Fibroblast of skin of abdomen (primary cell): ENCODE data around the gene NFIC. TPM values are rescaled to one million over a fixed set of nuclear protein-coding genes. Genes with fewer than 3 reads are reported as not detected.
A peak's percentile ranks its signal among the peaks of the same experiment; 100 is the strongest.
"Not testable (repeated sequence)": the region's sequence is repeated elsewhere in the genome, so short reads cannot be mapped to it uniquely, and the experiment has no call there.

Experiments used
- DNase-seq: peaks from one replicate; pipeline ENCODE4 v3.0.0-alpha.2; 2013
- polyA plus RNA-seq, 2 experiments: library from polyadenylated mRNA; unstranded; fragments of 120-200 nt; gene quantifications; one replicate each; pipeline ENCODE4 v1.2.1, GENCODE V29; 2013; ENCODE audit not compliant: insufficient read length in 2 of 2

The NFIC gene
- 110 TPM for polyA plus RNA-seq (2013, experiment 1 of 2; ENCODE audit: insufficient read length)
- 101 TPM for polyA plus RNA-seq (2013, experiment 2 of 2; ENCODE audit: insufficient read length)

DNA sequence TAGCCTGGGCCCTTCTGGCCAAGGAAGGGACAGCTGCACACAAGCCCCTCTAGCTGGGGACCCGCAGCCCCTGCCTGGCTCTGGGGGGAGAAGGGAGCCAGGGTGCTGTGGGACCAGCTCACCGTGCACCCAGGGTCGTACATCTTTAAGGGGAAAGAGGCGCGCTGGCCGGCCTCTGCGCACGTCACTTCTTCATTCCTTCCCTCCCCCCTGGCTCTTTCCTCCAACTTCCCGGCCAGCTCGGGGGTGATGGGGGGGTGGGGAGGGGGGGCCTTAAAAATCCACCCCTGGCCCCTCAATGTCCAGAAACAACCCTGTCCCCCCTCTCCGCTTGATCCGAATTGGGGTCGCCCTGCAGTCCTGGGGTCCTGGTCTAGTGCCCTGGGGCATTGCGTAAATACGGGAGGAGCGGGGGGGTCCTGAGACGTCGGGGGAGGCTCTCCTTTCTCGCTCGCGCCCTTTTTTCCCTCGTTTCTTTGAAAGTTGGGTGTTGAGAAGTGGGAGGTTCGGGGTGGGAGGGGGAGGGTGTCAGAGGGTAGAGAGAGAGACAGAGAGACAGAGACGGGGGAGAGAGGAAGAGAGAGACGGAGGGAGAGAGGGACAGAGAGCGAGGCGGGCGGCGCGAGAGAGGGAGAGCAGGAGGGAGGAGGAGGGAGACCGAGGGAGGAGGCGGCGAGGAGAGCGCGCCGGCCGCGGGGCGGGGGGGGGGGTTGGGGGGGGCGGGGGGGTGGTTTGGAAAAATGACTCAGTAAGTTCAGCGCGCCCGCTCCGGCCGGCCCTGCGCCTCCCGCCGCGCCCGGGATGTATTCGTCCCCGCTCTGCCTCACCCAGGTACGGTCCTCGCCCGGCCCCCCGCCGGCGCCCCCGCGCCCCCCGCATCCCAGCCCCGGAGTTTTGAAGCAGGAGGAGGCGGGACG lies at the start of gene NFIC:
TSS of gene NFIC (plus strand) at position 748 of the 917 bp plus-strand sequence. CDS start at position 802, 54 bp downstream.
- peak; percentile 90 for DNase-seq

DNA sequence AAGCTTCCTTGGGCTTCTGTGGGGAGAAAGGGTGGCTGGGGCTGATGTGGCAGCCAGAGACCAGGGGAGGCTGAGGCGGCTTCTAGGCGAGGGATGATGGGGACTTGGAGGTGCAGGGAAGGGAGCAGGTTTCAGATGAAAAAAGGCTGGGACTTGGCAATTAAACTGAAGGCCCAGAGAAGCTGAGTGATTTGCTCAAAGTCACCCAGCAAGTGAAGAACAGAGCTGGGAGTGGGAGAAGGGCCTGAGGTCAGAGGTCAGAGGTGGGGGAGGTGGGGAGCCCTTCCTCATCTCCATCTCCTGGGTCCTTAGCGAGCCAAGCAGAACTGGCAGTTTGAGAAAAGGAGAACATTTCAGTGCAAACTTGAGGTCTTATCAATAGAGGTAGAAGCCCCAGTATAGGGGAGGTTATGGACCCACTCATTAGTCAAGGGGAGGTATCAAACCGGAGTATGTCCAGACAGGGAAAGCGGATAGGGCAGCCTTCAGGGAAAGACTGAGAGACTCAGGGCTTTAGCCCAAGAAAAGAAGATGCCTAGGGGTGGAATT lies 49.6 kb upstream of the NFIC start:
- DNase-seq: no peak

DNA sequence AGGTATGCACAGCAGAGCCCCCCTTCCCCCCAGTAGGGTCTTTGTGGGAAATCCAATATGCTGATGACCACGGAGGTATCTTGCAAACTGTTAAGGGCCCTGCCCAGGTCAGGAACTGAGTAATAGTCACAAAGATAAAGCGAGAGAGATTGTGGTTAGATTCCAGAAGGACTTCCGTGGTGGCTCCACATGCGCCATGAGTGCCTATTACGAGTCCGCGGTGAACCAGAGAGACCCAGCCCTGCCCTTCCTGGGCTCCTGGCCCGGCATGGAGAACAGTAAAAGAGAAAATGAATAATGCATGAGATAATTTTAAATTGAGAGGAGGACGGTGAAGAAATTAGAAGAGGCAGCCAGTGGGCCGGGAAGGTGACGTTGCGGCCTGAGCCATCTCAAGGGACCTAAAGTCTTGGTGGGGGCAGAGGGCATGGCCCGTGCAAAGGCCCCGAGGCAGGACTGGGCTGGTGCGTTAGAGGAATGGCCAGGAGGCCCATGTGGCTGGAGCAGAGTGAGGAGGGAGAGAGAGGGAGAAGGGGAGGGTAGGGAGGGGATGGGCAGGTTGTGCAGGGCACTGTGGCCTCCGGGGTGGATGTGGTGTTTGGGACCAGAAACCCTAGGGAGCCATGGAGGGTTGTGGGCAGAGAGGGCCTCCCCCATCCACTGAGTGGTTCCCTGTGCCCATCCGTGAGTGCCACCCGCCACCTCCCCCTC lies 46.6 kb upstream of the NFIC start:
- DNase-seq: no peak

DNA sequence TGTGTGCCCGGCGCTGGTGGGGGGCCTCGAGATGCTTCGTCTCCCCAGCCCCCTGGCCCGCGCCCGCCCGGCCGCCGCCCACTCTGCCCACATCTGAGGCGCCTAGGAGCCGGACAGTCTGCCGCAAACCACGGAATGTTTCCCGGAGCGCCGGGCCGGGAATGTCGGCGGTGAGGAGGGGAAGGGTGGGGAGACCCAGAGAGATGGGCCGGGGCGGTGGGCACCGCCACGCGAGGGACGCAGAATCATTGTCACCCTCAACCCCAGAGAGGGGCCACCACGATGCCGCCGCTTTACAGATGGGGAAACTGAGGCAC lies 46.1 kb upstream of the NFIC start:
- DNase-seq: no peak

DNA sequence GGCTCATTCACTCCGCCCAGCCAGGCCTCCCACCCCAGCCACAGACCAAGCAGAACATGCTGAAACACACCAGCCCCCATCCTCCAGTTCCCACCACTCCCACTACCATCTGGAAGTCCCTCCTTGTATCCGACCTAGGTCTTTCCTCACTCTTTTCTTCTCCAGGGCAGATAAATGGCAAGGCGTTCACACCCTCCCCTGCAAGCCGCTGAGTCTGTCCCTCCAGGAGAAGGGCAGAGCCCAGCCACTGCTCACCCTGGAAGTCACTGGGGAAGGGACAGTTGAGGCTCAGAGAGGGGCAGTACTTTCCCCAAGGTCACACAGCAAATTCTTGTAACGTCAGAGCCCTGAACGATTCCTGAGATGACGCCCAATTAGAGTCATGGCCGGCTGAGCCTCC lies 45.5 kb upstream of the NFIC start:
- no peak for DNase-seq

DNA sequence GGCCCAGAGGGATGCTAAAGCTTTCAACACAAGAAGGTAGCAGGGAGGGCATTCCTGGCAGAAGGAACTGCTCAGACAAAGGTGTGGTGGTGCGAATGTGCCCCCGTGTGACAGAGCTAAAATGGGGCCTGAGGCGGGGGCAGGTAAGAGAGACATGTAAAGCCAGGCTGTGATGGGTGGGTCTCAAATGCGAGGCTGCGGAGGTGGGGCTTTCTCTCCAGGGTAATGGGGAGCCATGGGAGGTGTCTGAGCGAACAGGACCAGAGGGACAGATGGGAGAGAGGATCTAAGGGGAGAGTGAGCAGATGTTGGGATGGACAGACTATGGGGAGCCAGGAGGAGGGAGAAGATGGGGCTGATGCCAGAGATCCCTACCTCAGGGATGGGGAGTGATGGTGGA lies 44.7 kb upstream of the NFIC start:
- DNase-seq: no peak

DNA sequence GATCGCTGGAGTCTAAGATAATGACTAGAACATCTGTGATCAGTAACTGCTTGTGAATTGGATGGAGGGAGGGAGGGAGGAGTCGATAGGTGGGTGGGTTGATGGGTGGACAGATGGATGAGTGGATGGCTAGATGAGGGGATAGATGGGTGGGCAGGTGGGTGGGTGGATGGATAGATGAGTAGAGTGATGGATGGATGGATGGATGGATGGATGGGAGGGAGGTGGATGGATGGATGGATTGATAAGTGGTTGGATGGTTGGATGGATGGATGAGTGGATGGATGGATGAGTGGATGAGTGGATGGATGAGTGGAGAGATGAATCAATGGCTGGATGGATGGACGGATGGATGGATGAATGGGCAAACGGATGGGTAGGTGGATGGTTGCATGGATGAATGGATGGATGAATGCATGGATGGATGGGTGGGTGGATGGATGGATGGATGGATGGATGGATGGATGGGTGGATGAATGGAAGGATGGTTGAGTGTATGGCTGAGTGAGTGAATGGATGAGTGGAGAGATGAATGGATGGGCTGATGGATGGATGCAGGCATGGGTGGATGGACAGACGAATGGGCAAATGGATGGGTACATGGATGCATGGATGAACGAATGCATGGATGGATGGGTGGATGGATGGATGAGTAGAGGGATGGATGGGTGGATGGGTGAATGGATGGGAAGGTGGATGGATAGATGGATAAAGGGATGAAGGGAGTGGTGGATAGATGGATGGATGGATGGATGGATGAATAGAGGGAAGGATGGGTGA lies 44.0 kb upstream of the NFIC start:
- no peak for DNase-seq

DNA sequence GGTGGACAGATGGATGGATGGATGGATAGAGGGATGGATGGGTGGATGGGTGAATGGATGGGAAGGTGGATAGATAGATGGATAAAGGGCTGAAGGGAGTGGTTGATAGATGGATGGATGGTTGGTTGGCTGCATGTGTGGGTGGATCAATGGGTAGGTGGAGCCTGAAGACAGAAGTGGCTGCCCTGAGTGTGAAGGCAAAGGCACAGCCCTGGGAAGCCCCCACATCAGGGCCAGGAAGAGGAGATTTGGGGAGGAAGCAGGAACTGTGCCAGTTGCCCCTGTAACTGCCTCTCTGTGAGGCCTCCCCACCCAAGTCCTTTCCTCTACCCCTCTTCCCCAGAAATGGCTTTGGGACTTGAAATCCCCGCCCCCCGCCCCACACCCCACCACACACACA lies 43.4 kb upstream of the NFIC start:
- DNase-seq: no peak

DNA sequence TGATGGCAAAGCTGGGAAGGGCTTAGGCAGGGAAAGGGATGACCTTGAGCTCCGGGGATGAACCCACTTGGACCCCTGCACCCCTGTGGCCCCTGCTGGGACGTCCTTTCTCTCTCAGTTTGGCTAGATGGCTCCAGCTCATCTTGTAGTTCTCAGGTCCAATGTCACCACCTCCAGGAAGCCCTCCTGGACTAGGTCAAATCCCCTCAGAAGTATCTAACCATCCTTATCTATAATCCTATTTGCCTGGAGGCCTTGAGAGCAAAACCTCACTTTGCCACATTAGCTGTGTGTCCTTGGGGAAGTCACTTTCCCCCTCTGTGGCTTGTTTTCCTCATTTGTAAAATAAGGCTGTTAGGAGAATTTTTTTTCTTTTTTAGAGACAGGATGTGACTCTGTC lies 42.7 kb upstream of the NFIC start:
- DNase-seq: no peak

DNA sequence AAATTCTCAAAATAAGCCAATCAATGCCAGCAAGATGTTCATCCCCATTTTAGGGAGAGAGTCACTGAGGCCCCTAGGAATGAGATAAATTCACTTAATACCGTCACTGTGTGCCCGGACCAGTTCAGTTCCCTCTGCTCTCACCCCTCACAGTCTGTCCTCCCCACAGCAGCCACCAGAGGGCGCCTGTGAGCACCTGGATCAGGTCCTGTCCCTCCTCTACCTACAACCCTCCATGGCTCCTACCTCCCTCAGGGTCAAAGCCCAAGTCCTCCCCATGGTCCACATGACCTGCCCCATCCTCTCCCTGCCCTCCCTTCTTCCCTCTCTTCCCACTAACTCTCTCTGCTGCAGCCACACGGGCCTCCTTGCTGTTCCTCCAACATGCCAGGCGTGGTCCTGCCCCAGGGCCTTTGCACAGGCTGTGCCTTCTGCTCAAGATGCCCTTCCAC lies 42.0 kb upstream of the NFIC start:
- DNase-seq: no peak

DNA sequence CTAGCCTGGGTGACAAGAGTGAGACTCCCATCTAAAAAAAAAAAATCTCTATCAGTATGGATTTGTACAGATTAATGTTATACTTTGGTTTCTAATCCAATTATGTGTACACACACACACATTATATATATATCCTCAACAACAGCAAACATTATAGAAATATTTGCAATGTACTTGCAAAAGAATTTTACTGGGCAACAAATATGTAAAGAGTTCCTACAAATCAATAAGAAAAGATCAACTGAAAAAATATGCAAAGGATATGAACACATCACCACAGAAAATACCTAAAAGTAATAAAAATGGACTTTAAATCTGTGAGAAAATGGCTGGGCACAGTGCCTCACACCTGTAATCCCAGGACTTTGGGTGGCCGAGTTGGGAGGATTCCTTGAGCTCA lies 40.9 kb upstream of the NFIC start:
- DNase-seq: no peak

DNA sequence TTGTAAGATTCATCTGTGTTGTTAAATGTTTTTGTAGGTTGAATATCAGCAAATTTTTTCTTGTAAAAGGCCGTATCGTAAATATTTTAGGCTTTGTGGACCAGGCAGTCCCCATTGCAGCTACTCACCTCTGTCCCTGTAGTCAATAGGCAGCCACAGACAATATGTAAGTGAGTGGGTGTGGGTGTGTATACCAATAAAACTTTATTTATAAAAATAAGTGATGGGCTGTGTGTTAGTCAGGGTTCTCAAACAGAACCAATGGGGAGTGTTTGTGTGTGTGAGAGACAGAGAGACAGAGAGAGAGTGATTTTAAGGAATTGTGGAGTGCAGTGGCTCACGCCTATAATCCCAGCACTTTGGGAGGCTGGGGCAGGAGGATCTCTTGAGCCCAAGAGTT lies 37.6 kb upstream of the NFIC start:
- DNase-seq: no peak

DNA sequence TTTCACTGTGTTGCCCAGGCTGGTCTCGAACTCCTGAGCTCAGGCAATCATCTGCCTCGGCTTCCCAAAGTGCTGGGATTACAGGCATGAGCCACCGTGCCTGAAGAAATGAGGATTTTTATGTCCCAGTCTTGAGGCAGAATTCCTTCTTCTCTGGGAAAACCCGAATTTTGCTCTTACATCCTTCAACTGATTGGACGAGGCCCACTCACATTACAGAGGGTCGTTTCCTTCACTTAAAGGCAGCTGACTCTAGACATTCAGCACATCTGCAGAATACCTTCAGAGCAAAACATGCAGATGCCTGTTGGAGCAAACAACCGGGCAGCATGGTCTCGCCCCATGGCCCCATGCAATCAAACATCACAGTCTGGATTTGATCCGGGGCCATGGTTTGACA lies 36.3 kb upstream of the NFIC start:
- DNase-seq: no peak

DNA sequence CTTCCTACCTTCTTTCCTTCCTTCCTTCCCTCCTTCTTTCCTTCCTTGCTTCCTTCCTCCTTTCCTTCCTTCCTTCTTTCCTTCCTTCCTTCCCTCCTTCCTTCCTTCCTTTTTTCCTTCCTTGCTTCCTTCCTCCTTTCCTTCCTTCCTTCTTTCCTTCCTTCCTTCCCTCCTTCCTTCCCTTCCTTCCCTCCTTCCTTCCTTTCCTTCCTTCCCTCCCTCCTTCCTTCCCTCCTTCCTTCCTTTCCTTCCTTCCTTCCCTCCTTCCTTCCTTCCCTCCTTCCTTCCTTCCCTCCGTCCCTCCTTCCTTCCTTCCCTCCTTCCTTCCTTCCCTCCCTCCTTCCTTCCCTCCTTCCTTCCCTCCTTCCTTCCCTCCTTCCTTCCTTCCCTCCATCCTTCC lies 34.2 kb upstream of the NFIC start:
- DNase-seq: not testable (repeated sequence)

DNA sequence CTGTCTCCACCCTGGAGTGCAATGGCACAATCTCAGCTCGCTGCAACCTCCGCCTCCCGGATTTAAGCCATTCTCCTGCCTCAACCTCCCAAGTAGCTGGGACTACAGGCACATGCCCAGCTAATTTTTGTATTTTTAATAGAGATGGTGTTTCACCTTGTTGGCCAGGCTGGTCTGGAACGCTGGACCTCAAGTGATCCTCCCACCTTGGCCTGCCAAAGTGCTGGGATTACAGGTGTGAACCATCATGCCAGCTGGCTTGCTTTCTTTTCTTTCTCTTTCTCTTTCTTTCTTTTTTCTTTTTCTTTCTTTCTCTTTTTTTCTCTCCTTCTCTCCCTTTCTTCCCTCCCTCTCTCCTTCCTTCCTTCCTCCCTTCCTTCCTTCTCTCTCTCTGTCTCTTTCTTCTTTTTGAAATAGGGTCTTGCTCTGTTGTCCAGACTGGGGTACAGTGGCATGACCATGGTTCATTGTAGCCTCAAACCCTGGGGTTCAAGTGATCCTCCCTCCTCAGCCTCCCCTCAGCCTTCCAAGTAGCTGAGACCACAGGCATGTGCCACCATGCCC lies 33.3 kb upstream of the NFIC start:
- no peak for DNase-seq

DNA sequence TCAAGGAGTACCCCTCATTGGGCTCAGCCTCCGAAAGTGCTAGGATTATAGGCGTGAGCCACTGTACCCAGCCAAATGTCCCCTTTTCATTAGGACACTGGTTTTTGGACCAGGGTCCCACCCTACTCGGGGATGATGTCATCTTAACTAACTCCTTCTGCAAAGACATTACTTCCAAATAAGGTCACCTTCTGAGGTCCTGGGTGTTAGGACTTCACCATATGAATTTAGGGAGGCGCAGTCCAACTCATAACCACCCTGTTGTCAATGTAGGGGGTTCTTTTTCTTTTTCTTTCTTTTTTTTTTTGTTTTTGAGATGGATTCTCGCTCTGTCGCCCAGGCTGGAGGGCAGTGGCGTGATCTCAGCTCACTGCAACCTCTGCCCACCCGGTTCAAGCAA lies 32.7 kb upstream of the NFIC start:
- no peak for DNase-seq

DNA sequence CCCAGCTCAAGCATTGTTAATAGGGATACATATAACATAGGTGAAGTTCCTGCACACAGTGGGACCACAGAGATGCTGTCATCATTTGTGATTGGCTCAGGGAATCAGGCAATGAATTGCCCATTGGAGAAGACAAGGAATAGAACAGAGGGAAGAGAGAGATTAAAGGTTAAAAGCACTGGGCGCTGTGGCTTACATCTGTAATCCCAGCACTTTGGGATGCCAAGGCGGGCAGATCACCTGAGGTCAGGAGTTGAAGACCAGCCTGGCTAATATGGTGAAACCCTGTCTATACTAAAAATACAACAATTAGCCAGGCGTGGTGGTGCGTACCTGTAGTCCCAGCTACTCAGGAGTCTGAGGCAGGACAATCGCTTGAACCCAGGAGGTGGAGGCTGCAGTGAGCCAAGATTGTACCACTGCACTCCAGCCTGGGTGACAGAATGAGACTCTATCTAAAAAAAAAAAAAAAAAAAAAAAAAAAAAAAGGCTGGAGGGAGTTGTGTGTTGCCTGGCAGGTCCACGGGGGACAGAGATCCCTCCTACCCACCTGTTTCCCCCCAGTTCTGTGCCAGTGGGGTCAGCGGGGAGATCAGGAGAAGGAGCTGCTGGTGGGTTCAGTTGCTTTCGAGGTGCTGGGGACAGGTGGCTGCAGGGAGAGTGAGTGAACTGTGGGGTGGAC lies 31.5 kb upstream of the NFIC start:
- not testable (repeated sequence) for DNase-seq

DNA sequence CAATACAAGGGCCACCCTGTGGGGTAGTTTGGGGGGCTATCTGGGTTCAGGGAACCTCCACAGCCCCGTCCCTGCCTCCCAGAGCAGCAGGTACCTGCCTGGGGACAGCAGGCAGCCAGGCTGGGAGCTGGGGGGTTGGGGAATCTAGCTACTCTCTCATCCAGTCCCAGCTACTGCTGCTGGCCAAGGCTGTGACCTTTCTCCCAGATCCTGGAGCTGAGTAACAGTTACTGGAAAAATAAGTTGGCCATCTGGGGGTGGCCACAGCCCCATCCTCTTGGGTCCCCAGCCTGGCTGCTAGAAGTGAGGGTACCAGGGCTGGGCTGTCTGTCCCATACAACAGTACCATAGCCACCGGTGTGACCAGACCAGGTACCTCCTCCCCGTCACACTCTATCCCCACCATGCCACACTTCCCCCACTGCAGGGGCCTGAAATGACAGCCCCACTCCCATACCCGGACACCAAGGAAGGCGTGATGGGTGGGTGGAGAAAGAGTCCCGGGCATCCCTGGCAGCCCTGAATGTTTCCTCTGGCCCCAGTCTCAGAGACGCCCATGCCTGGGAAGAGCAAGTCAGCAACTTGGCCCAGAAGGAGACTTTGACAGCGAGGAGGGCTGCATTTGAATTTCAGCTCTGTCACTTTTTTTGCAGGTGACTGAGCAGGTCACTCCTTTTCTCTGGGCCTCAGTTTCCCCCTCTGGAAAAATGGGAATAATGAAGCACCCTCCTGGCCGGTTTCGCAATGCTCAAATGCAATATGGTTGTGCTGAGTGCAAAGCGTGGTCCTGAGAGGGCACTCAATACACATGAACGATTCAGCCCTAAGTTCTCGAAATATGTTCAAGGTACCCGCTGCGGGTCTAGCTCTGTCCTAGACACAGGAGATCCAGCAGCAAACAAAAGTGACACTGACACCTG lies 30.7 kb upstream of the NFIC start:
- no peak for DNase-seq

DNA sequence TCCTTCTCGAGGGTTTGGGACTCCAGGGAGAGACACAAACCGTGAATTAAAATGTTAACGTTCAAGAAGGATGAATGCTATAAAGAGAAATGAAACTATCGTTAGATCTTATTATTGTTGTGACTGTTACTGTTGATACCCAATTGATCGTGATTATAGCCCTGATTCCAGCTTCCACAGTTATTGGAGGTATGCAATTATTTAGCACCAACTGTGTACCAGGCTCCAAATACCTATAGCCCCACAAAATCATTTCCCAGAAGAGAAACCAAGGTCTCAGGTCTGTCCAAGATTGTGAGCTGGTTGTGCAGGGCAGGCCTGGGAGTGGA lies 30.1 kb upstream of the NFIC start:
- no peak for DNase-seq

DNA sequence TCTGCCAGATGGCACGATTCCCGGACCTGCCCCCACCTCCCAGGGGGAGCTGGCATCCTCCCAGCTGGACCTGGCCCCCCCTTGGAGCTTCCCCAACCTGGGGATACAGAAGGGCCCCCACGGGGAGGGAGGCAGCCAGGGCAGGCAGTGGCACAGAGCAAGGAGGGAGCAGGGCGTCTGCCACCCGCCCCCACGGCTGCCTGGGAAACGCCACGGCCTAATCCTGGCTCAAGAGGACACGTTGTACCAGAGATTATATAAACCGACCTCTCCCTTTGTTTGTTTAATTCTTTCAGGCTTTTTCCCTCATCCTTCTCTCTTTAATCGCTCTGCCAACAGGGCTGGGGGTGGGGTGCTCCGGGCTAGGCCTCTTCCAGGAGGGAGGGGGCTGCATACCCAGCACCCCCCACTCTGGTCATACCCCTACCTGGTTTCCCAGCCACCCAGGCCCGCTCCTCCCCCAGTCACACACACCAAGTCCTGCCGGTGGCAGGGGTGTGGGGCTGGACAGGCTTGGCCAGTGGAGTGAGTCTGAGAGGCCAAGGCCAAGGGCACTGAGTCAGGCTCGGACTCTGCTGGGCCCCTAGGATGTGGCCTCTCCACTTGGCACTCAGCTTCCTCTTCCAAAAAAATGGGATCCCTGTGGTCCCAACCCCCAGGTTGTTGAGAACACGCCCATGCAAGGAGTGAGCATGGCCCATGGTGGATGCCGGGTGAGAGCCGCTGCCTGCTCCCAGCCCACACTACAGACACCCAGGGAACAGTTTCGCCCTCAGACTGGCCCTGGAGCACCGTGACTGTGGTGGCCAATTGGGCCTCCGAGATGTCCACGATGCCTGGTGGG lies 29.5 kb upstream of the NFIC start:
- DNase-seq: no peak
